IMR-90 (cell line): ENCODE measurements around the gene C2orf49. TPM values are rescaled to one million over a fixed set of nuclear protein-coding genes. Genes with fewer than 3 reads are reported as not detected.

ENCODE experiments used
- ATAC-seq: fragments of 200-7000 bp; cut with Tn5 transposase; 2 replicates; pipeline ENCODE4 v1.9.1; 2020; ENCODE audit warnings: low read depth, mild to moderate bottlenecking, moderate library complexity
- BruUV-seq: library from RNA; stranded (reverse); fragments of 400-500 nt; replicated peaks from 2 replicates; lab custom pipeline; 2021; lab: Mats Ljungman, UMichigan
- CTCF ChIA-PET: fragments of 300-600 bp; formaldehyde crosslinking; extraction: SDS; loops from one replicate; lab custom pipeline; 2021; ENCODE audit warnings: antibody characterized with exemption; lab: Yijun Ruan, JAX
- POLR2A ChIA-PET: fragments of 300-600 bp; sonication (Branson Sonifier 250); formaldehyde crosslinking; loops from one replicate; lab custom pipeline; 2022; ENCODE audit warnings: antibody characterized with exemption; ENCODE audit not compliant: unreplicated experiment; lab: Charles Lee
- DNase-seq: peaks from one replicate; pipeline ENCODE4 v3.0.0; 2013
- H2AFZ ChIP-seq: replicated peaks from 2 replicates; pipeline ENCODE3; 2013; ENCODE audit warnings: low read length, mild to moderate bottlenecking; ENCODE audit not compliant: poor library complexity
- H2AK5ac ChIP-seq: 2 replicates; pipeline ENCODE4 v1.6.1; 2013; ENCODE audit warnings: low read depth, low read length, inconsistent platforms
- H2AK9ac ChIP-seq: replicated peaks from 2 replicates; pipeline ENCODE3; 2013; ENCODE audit warnings: mild to moderate bottlenecking, low read depth, low read length, moderate library complexity; ENCODE audit not compliant: poor library complexity
- H2BK120ac ChIP-seq: 2 replicates; pipeline ENCODE4 v1.6.1; 2013; ENCODE audit warnings: low read depth, low read length, inconsistent platforms
- H2BK15ac ChIP-seq: 3 replicates; pipeline ENCODE4 v1.6.1; 2013; ENCODE audit warnings: low read depth, low read length, inconsistent platforms
- H2BK20ac ChIP-seq: 2 replicates; pipeline ENCODE4 v1.6.1; 2013; ENCODE audit warnings: low read depth, mild to moderate bottlenecking, inconsistent platforms, low read length, moderate library complexity
- H2BK5ac ChIP-seq: 2 replicates; pipeline ENCODE4 v1.6.1; 2013; ENCODE audit warnings: mild to moderate bottlenecking, low read depth, low read length, inconsistent platforms; ENCODE audit not compliant: poor library complexity, severe bottlenecking
- H3K14ac ChIP-seq: replicated peaks from 2 replicates; pipeline ENCODE4 v1.6.1; 2013; ENCODE audit warnings: low read depth, low read length, inconsistent platforms
- H3K18ac ChIP-seq: 2 replicates; pipeline ENCODE4 v1.6.1; 2013; ENCODE audit warnings: low read depth, low read length, control low read depth
- H3K23ac ChIP-seq: 2 replicates; pipeline ENCODE4 v1.6.1; 2013; ENCODE audit warnings: low read depth, low read length, inconsistent platforms
- H3K27ac ChIP-seq: 2 replicates; pipeline ENCODE4 v1.5.1; 2013; ENCODE audit warnings: mild to moderate bottlenecking, control low read depth, low read length; ENCODE audit not compliant: insufficient read depth
- H3K27me3 ChIP-seq: 2 replicates; pipeline ENCODE4 v1.6.1; 2013; ENCODE audit warnings: low read length; ENCODE audit not compliant: control insufficient read depth, insufficient read depth
- H3K36me3 ChIP-seq: 2 replicates; pipeline ENCODE4 v1.6.1; 2013; ENCODE audit warnings: low read length, mixed read lengths; ENCODE audit not compliant: control insufficient read depth, insufficient read depth
- H3K4ac ChIP-seq: 2 replicates; pipeline ENCODE4 v1.6.1; 2013; ENCODE audit warnings: low read depth, low read length, inconsistent platforms
- H3K4me1 ChIP-seq: 2 replicates; pipeline ENCODE4 v1.6.1; 2013; ENCODE audit warnings: low read length, mixed read lengths; ENCODE audit not compliant: control insufficient read depth, insufficient read depth
- H3K4me2 ChIP-seq: 2 replicates; pipeline ENCODE4 v1.6.1; 2013; ENCODE audit warnings: low read depth, mild to moderate bottlenecking, control low read depth, low read length, moderate library complexity
- H3K4me3 ChIP-seq: 2 replicates; pipeline ENCODE4 v1.5.1; 2013; ENCODE audit warnings: low read depth, mild to moderate bottlenecking, control low read depth, low read length, moderate library complexity; ENCODE audit not compliant: insufficient read depth
- H3K56ac ChIP-seq: 2 replicates; pipeline ENCODE4 v1.6.1; 2013; ENCODE audit warnings: low read length, inconsistent platforms; ENCODE audit not compliant: insufficient read depth; ENCODE audit errors: extremely low read depth
- H3K79me1 ChIP-seq, 2 experiments: 2 replicates each; pipeline ENCODE4 v1.6.1; 2013; ENCODE audit warnings: low read length in 2 of 2, inconsistent platforms in 1 of 2, low read depth in 1 of 2
- H3K9ac ChIP-seq: 2 replicates; pipeline ENCODE4 v1.6.1; 2013; ENCODE audit warnings: low read depth, low read length, control low read depth
- H3K9me1 ChIP-seq: 2 replicates; pipeline ENCODE4 v1.6.1; 2013; ENCODE audit warnings: low read length, inconsistent platforms; ENCODE audit not compliant: insufficient read depth
- H3K9me3 ChIP-seq: 2 replicates; pipeline ENCODE4 v1.6.1; 2013; ENCODE audit warnings: low read length; ENCODE audit not compliant: control insufficient read depth, insufficient read depth
- H4K20me1 ChIP-seq: 2 replicates; pipeline ENCODE4 v1.6.1; 2013; ENCODE audit warnings: low read length, inconsistent platforms; ENCODE audit not compliant: insufficient read depth
- H4K5ac ChIP-seq: 2 replicates; pipeline ENCODE4 v1.6.1; 2013; ENCODE audit warnings: mild to moderate bottlenecking, low read depth, low read length, control low read depth
- H4K8ac ChIP-seq, 2 experiments: 2 replicates each; pipeline ENCODE4 v1.6.1; 2013; ENCODE audit warnings: low read depth in 2 of 2, low read length in 2 of 2, control low read depth in 1 of 2, inconsistent platforms in 1 of 2
- H4K91ac ChIP-seq: 2 replicates; pipeline ENCODE4 v1.6.1; 2013; ENCODE audit warnings: low read depth, low read length, inconsistent platforms; ENCODE audit not compliant: insufficient read depth
- CEBPB ChIP-seq: IDR thresholded peaks from 2 replicates; pipeline ENCODE4 v1.6.1; 2012; ENCODE audit warnings: low read depth, low read length, improper control_type of control experiment
- MAFK ChIP-seq: IDR thresholded peaks from 2 replicates; pipeline ENCODE4 v1.6.1; 2012; ENCODE audit warnings: low read depth, low read length, improper control_type of control experiment
- MAZ ChIP-seq: IDR thresholded peaks from 2 replicates; pipeline ENCODE4 v1.6.1; 2012; ENCODE audit warnings: low read depth, mild to moderate bottlenecking, low read length, improper control_type of control experiment, moderate library complexity, borderline replicate concordance
- MXI1 ChIP-seq: IDR thresholded peaks from 2 replicates; pipeline ENCODE4 v1.6.1; 2012; ENCODE audit warnings: low read depth, mild to moderate bottlenecking, low read length, moderate library complexity, borderline replicate concordance
- RFX5 ChIP-seq: IDR thresholded peaks from 2 replicates; pipeline ENCODE4 v1.8.0; 2012; ENCODE audit warnings: low read depth, mild to moderate bottlenecking, low read length, moderate library complexity
- WGBS, 2 experiments: methylation state at CpG; one replicate each; pipeline versions ENCODE4 v1.1.5 to v1.1.7; 2013; ENCODE audit warnings: missing lambda C conversion rate in 2 of 2; ENCODE audit not compliant: insufficient read length in 1 of 2; ENCODE audit errors: extremely low coverage in 2 of 2; 5-methylcytosine and 5-hydroxymethylcytosine counted together
- dilution Hi-C: fragments of 300-500 bp; cut with HindIII; formaldehyde crosslinking; loops from one replicate; pipeline ENCODE4 v1.14.3; 2018; ENCODE audit warnings: low sequenced_read_pairs; ENCODE audit not compliant: unreplicated experiment
- in situ Hi-C: fragments of 300-500 bp; cut with MboI; formaldehyde crosslinking; loops from 3 replicates; pipeline ENCODE4 v1.14.3; 2019; ENCODE audit warnings: low sequenced_read_pairs, inconsistent platforms, mixed read lengths
- intact Hi-C: fragments of 100-400 bp; cut with micrococcal nuclease; formaldehyde crosslinking; loops from 2 replicates; pipeline ENCODE4 v1.10.0; 2022
- polyA plus RNA-seq, 3 experiments: library from polyadenylated mRNA; depleted of rRNA; stranded (reverse); fragments of >200 nt; gene quantifications; 2 replicates each; pipeline ENCODE4 v1.2.3, GENCODE V29; 2012; ENCODE audit warnings: low replicate concordance in 1 of 3
- total RNA-seq: library from RNA; depleted of rRNA; stranded (reverse); fragments of >200 nt; gene quantifications from 2 replicates; pipeline ENCODE4 v1.2.3, GENCODE V29; 2012
- TF ChIP-seq, protein P1 (sequence below): fragments of 150-350 bp; IDR thresholded peaks from 2 replicates; pipeline ENCODE4 v1.6.1; 2017; ENCODE audit warnings: mild to moderate bottlenecking, antibody characterized with exemption, low read length, low read depth

Gene C2orf49
- total and polyA plus RNA-seq, 2 of the 4 experiments (the other 2 are of a cell fraction) = 3.8 to 8.5 TPM

DNA sequence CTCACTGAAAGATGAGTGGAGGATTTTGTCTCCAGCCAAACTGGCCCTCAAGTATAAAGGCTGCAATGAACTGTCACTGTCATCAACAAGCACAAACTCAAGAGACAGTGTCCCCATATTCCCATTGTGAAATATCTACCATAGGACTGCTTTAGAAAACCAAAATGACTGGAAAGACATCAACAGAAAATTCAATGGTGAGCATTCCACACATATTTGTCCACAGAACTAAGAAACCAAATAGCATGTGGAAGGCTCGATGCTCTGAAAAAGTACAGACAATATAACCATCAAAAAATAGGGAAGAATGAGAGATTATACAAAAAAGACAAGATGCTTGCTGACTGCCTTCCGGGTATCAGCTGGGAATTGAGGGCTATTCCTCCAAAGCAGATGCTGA, 45.4 kb upstream of the C2orf49 start:
- Histone ChIP-seq H4K91ac (no peak overlapping the region), H2BK20ac (no peak overlapping the region), H3K4ac (no peak overlapping the region), H3K18ac (no peak overlapping the region), H3K79me1 (peaks cover 3 to 4% of the 10 kb centered on the region in 2 experiments; a peak in 1 of 4 replicates), H3K36me3 (peaks cover 6% of the 10 kb centered on the region), H2BK5ac (no peak overlapping the region), H3K4me2 (no peak overlapping the region), H3K27ac (no peak overlapping the region), H4K5ac (no peak overlapping the region), H3K9ac (no peak overlapping the region), H3K4me3 (no peak overlapping the region), H3K4me1 (0 out of 2 replicates have a peak, but pooled peaks cover 2% of the 10 kb centered on the region), H3K27me3 (no peaks in the 10 kb centered on the region), H2BK15ac (no peak overlapping the region), H3K9me1 (no peaks in the 10 kb centered on the region), H3K9me3 (no peaks in the 10 kb centered on the region), H3K14ac (no peak overlapping the region), H2BK120ac (no peak overlapping the region), H4K20me1 (no peaks in the 10 kb centered on the region), H2AK9ac (no peak overlapping the region), H3K56ac (no peak overlapping the region), H3K23ac (no peak overlapping the region), H2AK5ac (no peak overlapping the region), H2AFZ (no peak overlapping the region), H4K8ac (no peak overlapping the region)
- no TSS peak for BruUV-seq
- ChIA-PET CTCF (no interaction called here), POLR2A (no interaction called here)
- WGBS, 2 experiments = no CpG with 5 or more reads among the region's 2 CpGs
- intact Hi-C loops (no loop called here), in situ Hi-C loops (no loop called here), dilution Hi-C loops (no loop called here)
- DNase-seq (peak; percentile 10), ATAC-seq (peak; percentile 57)
- TF ChIP-seq, protein P1, sequence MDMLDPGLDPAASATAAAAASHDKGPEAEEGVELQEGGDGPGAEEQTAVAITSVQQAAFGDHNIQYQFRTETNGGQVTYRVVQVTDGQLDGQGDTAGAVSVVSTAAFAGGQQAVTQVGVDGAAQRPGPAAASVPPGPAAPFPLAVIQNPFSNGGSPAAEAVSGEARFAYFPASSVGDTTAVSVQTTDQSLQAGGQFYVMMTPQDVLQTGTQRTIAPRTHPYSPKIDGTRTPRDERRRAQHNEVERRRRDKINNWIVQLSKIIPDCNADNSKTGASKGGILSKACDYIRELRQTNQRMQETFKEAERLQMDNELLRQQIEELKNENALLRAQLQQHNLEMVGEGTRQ = no peak
- TF ChIP-seq CEBPB (0 out of 2 replicates have a peak, but pooled peaks have one; percentile 6), RFX5 (no peak), MAZ (no peak), MXI1 (no peak), MAFK (no peak)
